Keratinocyte (primary cell): Measurements from ENCODE around the gene THSD7B. TPM values are rescaled to one million over a fixed set of nuclear protein-coding genes. Genes with fewer than 3 reads are reported as not detected.

Experiments
- DNase-seq: peaks from one replicate; pipeline ENCODE4 v3.0.0-alpha.2; 2011; ENCODE audit warnings: low read depth, missing footprints, low spot score
- FAIRE-seq: peaks from 2 replicates; lab custom pipeline; 2011; peaks lifted over from hg19 to GRCh38; lab: Jason Lieb, UNC
- H2AFZ ChIP-seq: 2 replicates; pipeline ENCODE4 v1.6.0; 2012; ENCODE audit warnings: low read length, control low read depth, inconsistent platforms; ENCODE audit not compliant: control insufficient read depth
- H3K27ac ChIP-seq: 2 replicates; pipeline ENCODE4 v1.5.1; 2011; ENCODE audit warnings: low read length; ENCODE audit not compliant: control insufficient read depth, insufficient read depth
- H3K27me3 ChIP-seq: 3 replicates; pipeline ENCODE4 v1.6.0; 2011; ENCODE audit warnings: low read length; ENCODE audit not compliant: control insufficient read depth, insufficient read depth; ENCODE audit errors: extremely low read depth
- H3K36me3 ChIP-seq, 2 experiments: 2 replicates in 1 of 2; 3 replicates in 1 of 2; pipeline ENCODE4 v1.5.1; 2011; ENCODE audit warnings: low read length in 2 of 2, mild to moderate bottlenecking in 1 of 2; ENCODE audit not compliant: control insufficient read depth in 2 of 2, insufficient read depth in 2 of 2; ENCODE audit errors: extremely low read depth in 1 of 2
- H3K4me1 ChIP-seq: 3 replicates; pipeline ENCODE4 v1.5.1; 2011; ENCODE audit warnings: low read length; ENCODE audit not compliant: control insufficient read depth, insufficient read depth; ENCODE audit errors: extremely low read depth
- H3K4me2 ChIP-seq: 3 replicates; pipeline ENCODE4 v1.6.0; 2011; ENCODE audit warnings: low read depth, low read length; ENCODE audit not compliant: control insufficient read depth, insufficient read depth; ENCODE audit errors: extremely low read depth
- H3K4me3 ChIP-seq, 3 experiments: fragments of 200-600 bp in 1 of 3; sonication (generic) in 1 of 3; 2 replicates in 2 of 3; 3 replicates in 1 of 3; pipeline ENCODE4 v1.5.1; 2011 to 2016; ENCODE audit warnings: low read length in 3 of 3, mild to moderate bottlenecking in 3 of 3, control low read depth in 2 of 3, inconsistent platforms in 1 of 3, low read depth in 1 of 3, mixed read lengths in 1 of 3, mixed run types in 1 of 3, moderate library complexity in 1 of 3; ENCODE audit not compliant: control insufficient read depth in 2 of 3, insufficient read depth in 2 of 3; ENCODE audit errors: extremely low read depth in 1 of 3
- H3K79me2 ChIP-seq: 2 replicates; pipeline ENCODE4 v1.6.0; 2012; ENCODE audit warnings: low read length; ENCODE audit not compliant: control insufficient read depth, insufficient read depth
- H3K9ac ChIP-seq: 3 replicates; pipeline ENCODE4 v1.6.0; 2011; ENCODE audit warnings: low read length; ENCODE audit not compliant: control insufficient read depth, insufficient read depth; ENCODE audit errors: extremely low read depth
- H3K9me1 ChIP-seq: 3 replicates; pipeline ENCODE4 v1.6.0; 2011; ENCODE audit warnings: low read length; ENCODE audit not compliant: control insufficient read depth, insufficient read depth; ENCODE audit errors: extremely low read depth
- H3K9me3 ChIP-seq: 2 replicates; pipeline ENCODE4 v1.5.1; 2012; ENCODE audit warnings: low read depth, low read length; ENCODE audit not compliant: control insufficient read depth
- H4K20me1 ChIP-seq: 3 replicates; pipeline ENCODE4 v1.6.0; 2011; ENCODE audit warnings: low read length; ENCODE audit not compliant: control insufficient read depth, insufficient read depth; ENCODE audit errors: extremely low read depth
- EZH2 ChIP-seq: IDR thresholded peaks from one replicate; pipeline ENCODE4 v1.6.1; 2012; ENCODE audit warnings: inconsistent platforms, mild to moderate bottlenecking, low read length, moderate library complexity
- dilution Hi-C: fragments of 300-500 bp; cut with MboI; formaldehyde crosslinking; loops from one replicate; pipeline ENCODE4 v1.7.0; 2020; ENCODE audit warnings: low sequenced_read_pairs; ENCODE audit not compliant: extremely low pct_ligation_motif_present
- polyA plus RNA-seq, 5 experiments: library from polyadenylated mRNA; depleted of rRNA in 3 of 5; stranded (reverse) in 3 of 5; stranded (forward) in 1 of 5; unstranded in 1 of 5; fragments of >200 nt; gene quantifications; 1 replicate in 1 of 5; 2 replicates in 3 of 5; 3 replicates in 1 of 5; pipeline versions ENCODE4 v1.2.1 to v1.2.3, GENCODE V29; 2011 to 2012; ENCODE audit warnings: missing spikeins in 2 of 5, low read depth in 1 of 5, low replicate concordance in 1 of 5
- TF ChIP-seq, protein P1 (sequence below), 3 experiments: IDR thresholded peaks in 1 of 3; conservative IDR thresholded peaks in 1 of 3; optimal IDR thresholded peaks in 1 of 3; 2 replicates in 2 of 3; 3 replicates in 1 of 3; pipeline versions ENCODE3 to v1.5.1; 2011; ENCODE audit warnings: low read length in 3 of 3, mild to moderate bottlenecking in 3 of 3, moderate library complexity in 2 of 3, control low read depth in 1 of 3, inconsistent platforms in 1 of 3; ENCODE audit not compliant: insufficient read depth in 2 of 3; ENCODE audit errors: extremely low read depth in 1 of 3

THSD7B gene
- polyA plus RNA-seq, 1 donor (not counting 4 experiments of a cell fraction or from before 2014, with no cell fraction given), result 0.04 TPM

DNA sequence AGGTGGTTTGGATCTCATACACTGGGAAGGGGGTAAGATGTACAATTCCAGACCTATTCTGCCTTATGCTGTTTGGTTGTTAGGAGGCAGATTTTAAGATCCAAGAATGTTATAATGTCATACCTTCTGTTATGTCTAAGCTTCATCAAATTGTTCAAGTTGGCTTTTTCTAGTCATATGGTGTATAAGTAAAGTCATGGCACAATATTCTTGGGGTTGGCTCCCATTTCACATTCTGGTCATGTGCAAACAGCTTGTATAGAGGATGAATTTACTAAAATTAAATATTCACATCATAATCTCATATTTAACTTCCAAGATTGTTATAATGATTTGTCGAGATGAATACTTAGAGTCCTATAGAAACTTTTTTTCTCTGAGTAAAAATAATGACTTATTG, 774.0 kb downstream of the THSD7B start:
- DNase-seq (no peak), FAIRE-seq (no peak)
- Histone ChIP-seq H3K27ac (no peak overlapping the region), H3K79me2 (no peaks in the 10 kb centered on the region), H3K4me3 (no peak overlapping the region), H4K20me1 (no peaks in the 10 kb centered on the region), H3K36me3 (no peaks in the 10 kb centered on the region), H3K27me3 (no peaks in the 10 kb centered on the region), H3K4me1 (no peaks in the 10 kb centered on the region), H3K9me1 (no peaks in the 10 kb centered on the region), H3K4me2 (no peak overlapping the region), H3K9me3 (no peaks in the 10 kb centered on the region), H2AFZ (no peak overlapping the region), H3K9ac (no peak overlapping the region)
- no peak for TF ChIP-seq EZH2
- TF ChIP-seq, protein P1, sequence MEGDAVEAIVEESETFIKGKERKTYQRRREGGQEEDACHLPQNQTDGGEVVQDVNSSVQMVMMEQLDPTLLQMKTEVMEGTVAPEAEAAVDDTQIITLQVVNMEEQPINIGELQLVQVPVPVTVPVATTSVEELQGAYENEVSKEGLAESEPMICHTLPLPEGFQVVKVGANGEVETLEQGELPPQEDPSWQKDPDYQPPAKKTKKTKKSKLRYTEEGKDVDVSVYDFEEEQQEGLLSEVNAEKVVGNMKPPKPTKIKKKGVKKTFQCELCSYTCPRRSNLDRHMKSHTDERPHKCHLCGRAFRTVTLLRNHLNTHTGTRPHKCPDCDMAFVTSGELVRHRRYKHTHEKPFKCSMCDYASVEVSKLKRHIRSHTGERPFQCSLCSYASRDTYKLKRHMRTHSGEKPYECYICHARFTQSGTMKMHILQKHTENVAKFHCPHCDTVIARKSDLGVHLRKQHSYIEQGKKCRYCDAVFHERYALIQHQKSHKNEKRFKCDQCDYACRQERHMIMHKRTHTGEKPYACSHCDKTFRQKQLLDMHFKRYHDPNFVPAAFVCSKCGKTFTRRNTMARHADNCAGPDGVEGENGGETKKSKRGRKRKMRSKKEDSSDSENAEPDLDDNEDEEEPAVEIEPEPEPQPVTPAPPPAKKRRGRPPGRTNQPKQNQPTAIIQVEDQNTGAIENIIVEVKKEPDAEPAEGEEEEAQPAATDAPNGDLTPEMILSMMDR (optimal IDR thresholded peaks at IDR 0.05 in 1 of 3, IDR thresholded peaks at IDR 0.05 in 1 of 3, conservative IDR thresholded peaks at IDR 0.05 in 1 of 3; ENCODE audit: extremely low read depth in 1 of 3, insufficient read depth in 2 of 3, low read length in 3 of 3), result no peak
- dilution Hi-C loops, result no loop called here

DNA sequence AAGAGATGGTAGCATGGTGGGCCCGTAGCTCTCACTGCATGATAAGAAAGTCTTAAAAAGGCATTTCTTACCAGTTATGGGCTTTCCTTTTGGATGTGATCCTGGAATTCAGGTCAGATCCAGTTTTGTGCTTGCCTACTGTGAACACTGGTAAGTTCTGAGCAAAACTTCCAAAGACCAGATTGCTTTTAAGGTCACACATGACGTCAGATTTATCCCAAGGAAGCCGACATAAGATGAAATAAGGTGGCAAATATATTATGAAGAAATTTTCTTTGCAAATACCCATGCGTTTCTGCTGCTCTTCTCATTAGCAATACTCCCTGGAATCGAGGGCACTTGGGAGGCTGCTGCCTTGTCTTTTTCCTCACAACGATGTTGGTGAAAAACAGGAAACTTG, 782.5 kb downstream of the THSD7B start:
- Histone ChIP-seq H3K27ac (no peak overlapping the region), H3K36me3 (no peaks in the 10 kb centered on the region), H3K4me1 (no peaks in the 10 kb centered on the region), H3K4me3 (no peak overlapping the region), H3K4me2 (no peak overlapping the region), H3K9ac (no peak overlapping the region), H3K27me3 (no peaks in the 10 kb centered on the region), H3K9me3 (no peaks in the 10 kb centered on the region), H3K79me2 (no peaks in the 10 kb centered on the region), H2AFZ (no peak overlapping the region), H3K9me1 (no peaks in the 10 kb centered on the region), H4K20me1 (no peaks in the 10 kb centered on the region)
- no peak for FAIRE-seq
- TF ChIP-seq EZH2, result no peak
- TF ChIP-seq, protein P1 (optimal IDR thresholded peaks at IDR 0.05 in 1 of 3, IDR thresholded peaks at IDR 0.05 in 1 of 3, conservative IDR thresholded peaks at IDR 0.05 in 1 of 3; ENCODE audit: extremely low read depth in 1 of 3, insufficient read depth in 2 of 3, low read length in 3 of 3), result no peak
- dilution Hi-C loops, result no loop called here
- no peak for DNase-seq
